ENCODE data around the gene FKBP11. TPM values are rescaled to one million over a fixed set of nuclear protein-coding genes. Genes with fewer than 3 reads are reported as not detected.

The FKBP11 gene
- total and polyA plus RNA-seq, 2 experiments from 2014 or later, result 29.5 to 94.9 TPM

- TF ChIP-seq CTCF (conservative IDR thresholded peaks at IDR 0.05; ENCODE audit: low read depth in 2 of 2) (no peak), ZNF114 (CRISPR knock-in tag; IDR thresholded peaks at IDR 0.05) (no peak), NANOG (IDR thresholded peaks at IDR 0.05; ENCODE audit: borderline replicate concordance) (no peak), POLR2AphosphoS5 (IDR thresholded peaks at IDR 0.05; ENCODE audit: low read depth) (no peak), ETS1 (IDR thresholded peaks at IDR 0.05) (no peak), EZH2 (IDR thresholded peaks at IDR 0.05; ENCODE audit: low read depth, unreplicated experiment) (no peak), JUNB (IDR thresholded peaks at IDR 0.05; ENCODE audit: unreplicated experiment) (no peak), CREB1 (CRISPR knock-in tag; IDR thresholded peaks at IDR 0.05; ENCODE audit: low read depth) (no peak), REST (IDR thresholded peaks at IDR 0.05; ENCODE audit: unreplicated experiment) (no peak), ZNF331 (CRISPR knock-in tag; IDR thresholded peaks at IDR 0.05; ENCODE audit: low read depth) (no peak)
Observed at GRCh38 chr12:48930475-48930874, 5.2 kb upstream of the FKBP11 start (continued).

- no peak overlapping the region for H3K27ac Mint-ChIP-seq
- H3K79me2 ChIP-seq (replicated peaks; ENCODE audit: insufficient read depth), result no peaks in the 10 kb centered on the region
- no peaks in the 10 kb centered on the region; the same call in none of the 2 replicates for H4K20me1 ChIP-seq (replicated peaks; ENCODE audit: insufficient read depth)
- H3K36me3 Mint-ChIP-seq (ENCODE audit: low read depth), result peaks cover 53% of the 10 kb centered on the region
- H3K27ac ChIP-seq (ENCODE audit: low read depth), result no peak overlapping the region
- H3K4me1 ChIP-seq (ENCODE audit: insufficient read depth), result peaks cover 5% of the 10 kb centered on the region; the same call in 1 of the 2 replicates
- H3K36me3 ChIP-seq (ENCODE audit: insufficient read depth), result peaks cover 7% of the 10 kb centered on the region
- ATAC-seq (no peak), DNase-seq (ENCODE audit: low spot score) (no peak)
- no peak overlapping the region for H2AFZ ChIP-seq
- H3K9me2 ChIP-seq (ENCODE audit: insufficient read depth), result no peaks in the 10 kb centered on the region
- H3K4me3 ChIP-seq, result no peak overlapping the region
- H3F3A ChIP-seq (replicated peaks; ENCODE audit: low read depth), result 0 out of 2 replicates have a peak, but pooled peaks cover 11% of the 10 kb centered on the region
- no peaks in the 10 kb centered on the region for H3K9me3 Mint-ChIP-seq
- no peak overlapping the region for H3K4me2 ChIP-seq
- H3K27me3 Mint-ChIP-seq (ENCODE audit: insufficient read depth, low read depth, poor library complexity), result peaks cover 8% of the 10 kb centered on the region
- peaks cover 3% of the 10 kb centered on the region; the same call in 1 of the 3 replicates for H3K4me1 Mint-ChIP-seq
- H3K4me3 Mint-ChIP-seq, result no peak overlapping the region
- no peaks in the 10 kb centered on the region for H3K27me3 ChIP-seq (ENCODE audit: insufficient read depth)
- TF ChIP-seq CTCF (conservative IDR thresholded peaks at IDR 0.05; ENCODE audit: low read depth in 2 of 2) (no peak), EZH2 (IDR thresholded peaks at IDR 0.05; ENCODE audit: low read depth, unreplicated experiment) (no peak), POLR2AphosphoS5 (IDR thresholded peaks at IDR 0.05; ENCODE audit: low read depth) (no peak), NANOG (IDR thresholded peaks at IDR 0.05; ENCODE audit: borderline replicate concordance) (no peak), ZNF331 (CRISPR knock-in tag; IDR thresholded peaks at IDR 0.05; ENCODE audit: low read depth) (no peak), ETS1 (IDR thresholded peaks at IDR 0.05) (no peak), ZNF114 (CRISPR knock-in tag; IDR thresholded peaks at IDR 0.05) (no peak), CREB1 (CRISPR knock-in tag; IDR thresholded peaks at IDR 0.05; ENCODE audit: low read depth) (no peak), JUNB (IDR thresholded peaks at IDR 0.05; ENCODE audit: unreplicated experiment) (no peak)
Observed at GRCh38 chr12:48929551-48929950, 4.3 kb upstream of the FKBP11 start.

Data from GM23338 (cell line).